ENCODE results near the gene GCGR. TPM values are rescaled to one million over a fixed set of nuclear protein-coding genes. Genes with fewer than 3 reads are reported as not detected.

Gene GCGR
- total RNA-seq, 1 experiment from 2014 or later: 1.6 TPM

GRCh38 chr17:81833160-81833920 is 29.4 kb downstream of the GCGR start, which contains the start of gene MCRIP1:
TSS of gene MCRIP1 (minus strand) at chr17:81833291. CDS start at chr17:81824506, 8,785 bp downstream.
- Histone ChIP-seq H3K4me1 (ENCODE audit: control insufficient read depth, insufficient read depth, low read length) (peaks cover 14% of the 10 kb centered on the region), H3K27me3 (ENCODE audit: control insufficient read depth, insufficient read depth, low read length) (no peaks in the 10 kb centered on the region), H3K36me3 (ENCODE audit: control insufficient read depth, insufficient read depth, low read length) (no peaks in the 10 kb centered on the region; the same call in 1 of the 2 replicates), H3K9me3 (ENCODE audit: control insufficient read depth, insufficient read depth, low read depth, low read length) (no peaks in the 10 kb centered on the region), H3K4me3 (ENCODE audit: low read depth in 2 of 2, low read length in 2 of 2) (peak within 1 kb of the TSS; percentile 77 to 84), H3K27ac (ENCODE audit: low read length) (peak within 1 kb of the TSS; percentile 91)
- in situ Hi-C loops (cut with HindIII; ENCODE audit: low pct_unique_long_range_greater_than_20kb, low sequenced_read_pairs) (no loop called here), intact Hi-C loops (cut with micrococcal nuclease; ENCODE audit: unreplicated experiment) (no loop called here)
- ATAC-seq: peak; percentile 92
- ChIA-PET CTCF (no interaction called here), POLR2A (interaction anchor here (0.7 to 0.9 kb wide), 2 partner anchors 27 to 98 kb away, joined by 3 read pairs; no protein-coding TSS in a partner anchor)
- BruUV-seq (replicated peaks): TSS peak; percentile 96
- no peak for DNase-seq (ENCODE audit: low read depth, low spot score)
- TF ChIP-seq CTCF (IDR thresholded peaks at IDR 0.05) (no peak), TCF7L2 (IDR thresholded peaks at IDR 0.05; ENCODE audit: low read depth, low read length) (no peak), REST (IDR thresholded peaks at IDR 0.05; ENCODE audit: insufficient read depth in 1 of 2, low read depth in 2 of 2, low read length in 1 of 2) (no peak), SIN3A (IDR thresholded peaks at IDR 0.05; ENCODE audit: borderline replicate concordance, insufficient read depth, low read depth, low read length) (peak; percentile 75; the same call in 1 of the 2 replicates), POLR2AphosphoS5 (IDR thresholded peaks at IDR 0.05; ENCODE audit: low read depth, low read length) (peak; percentile 79)

- Histone ChIP-seq H3K4me3 (ENCODE audit: low read depth in 2 of 2, low read length in 2 of 2) (peak overlapping the region; percentile 60 to 72), H3K36me3 (ENCODE audit: control insufficient read depth, insufficient read depth, low read length) (no peaks in the 10 kb centered on the region; the same call in 1 of the 2 replicates), H3K9me3 (ENCODE audit: control insufficient read depth, insufficient read depth, low read depth, low read length) (no peaks in the 10 kb centered on the region), H3K27ac (ENCODE audit: low read length) (peak overlapping the region; percentile 91), H3K27me3 (ENCODE audit: control insufficient read depth, insufficient read depth, low read length) (no peaks in the 10 kb centered on the region), H3K4me1 (ENCODE audit: control insufficient read depth, insufficient read depth, low read length) (peaks cover 11% of the 10 kb centered on the region)
- no peak for ATAC-seq
- DNase-seq (ENCODE audit: low read depth, low spot score): no peak
- TF ChIP-seq CTCF (IDR thresholded peaks at IDR 0.05) (no peak), REST (IDR thresholded peaks at IDR 0.05; ENCODE audit: insufficient read depth in 1 of 2, low read depth in 2 of 2, low read length in 1 of 2) (no peak), TCF7L2 (IDR thresholded peaks at IDR 0.05; ENCODE audit: low read depth, low read length) (no peak), POLR2AphosphoS5 (IDR thresholded peaks at IDR 0.05; ENCODE audit: low read depth, low read length) (no peak), SIN3A (IDR thresholded peaks at IDR 0.05; ENCODE audit: borderline replicate concordance, insufficient read depth, low read depth, low read length) (no peak)
- POLR2A ChIA-PET: interaction anchor here (0.7 kb wide), 1 partner anchor 28 kb away, joined by 3 read pairs; no protein-coding TSS in a partner anchor
- CTCF ChIA-PET: no interaction called here
- intact Hi-C loops (cut with micrococcal nuclease; ENCODE audit: unreplicated experiment) (no loop called here), in situ Hi-C loops (cut with HindIII; ENCODE audit: low pct_unique_long_range_greater_than_20kb, low sequenced_read_pairs) (no loop called here)
- no TSS peak for BruUV-seq (replicated peaks)
These were observed 30.2 kb downstream of the GCGR start for GRCh38 chr17:81833921-81834830.

All from Panc1 (cell line).